Choroid plexus epithelial cell (primary cell): ENCODE measurements around the gene PRRT3.
"Not testable (repeated sequence)": the region's sequence is repeated elsewhere in the genome, so short reads cannot be mapped to it uniquely, and the experiment has no call there.

Experiments used
- DNase-seq: peaks from one replicate; pipeline ENCODE4 v3.0.0-alpha.2; 2010; ENCODE audit warnings: low read depth
- H3K4me3 ChIP-seq: 2 replicates; pipeline ENCODE4 v1.5.1; 2011; ENCODE audit warnings: low read depth, mild to moderate bottlenecking, control low read depth, low read length, moderate library complexity
- CTCF ChIP-seq: conservative IDR thresholded peaks from 2 replicates; pipeline ENCODE4 v1.5.1; 2011; ENCODE audit warnings: low read depth, mild to moderate bottlenecking, control low read depth, inconsistent platforms, low read length, moderate library complexity

Gene PRRT3

GRCh38 chr3:9897408-9898372 is 54.5 kb downstream of the PRRT3 start:
- no peak overlapping the region for H3K4me3 ChIP-seq
- no peak for TF ChIP-seq CTCF
- DNase-seq: no peak

GRCh38 chr3:9896755-9897407 is 55.3 kb downstream of the PRRT3 start:
- H3K4me3 ChIP-seq: not testable (repeated sequence)

GRCh38 chr3:9895715-9896114 is 56.5 kb downstream of the PRRT3 start:
- H3K4me3 ChIP-seq, DNase-seq: not testable (repeated sequence)

More at GRCh38 chr3:9896755-9897407, 55.3 kb downstream of the PRRT3 start:
- peak; percentile 48 for DNase-seq
